ENCODE results near the gene SNTA1.
"Not testable (repeated sequence)": the region's sequence is repeated elsewhere in the genome, so short reads cannot be mapped to it uniquely, and the experiment has no call there.

Gene SNTA1

GRCh38 chr20:33465481-33466302 is 22.1 kb upstream of the SNTA1 start:
- no peak for DNase-seq

- not testable (repeated sequence) for DNase-seq
Measured at GRCh38 chr20:33464759-33465158, 21.2 kb upstream of the SNTA1 start.

GRCh38 chr20:33463332-33464101 is 20.0 kb upstream of the SNTA1 start:
- no peak for DNase-seq

- DNase-seq, result no peak
Measured at GRCh38 chr20:33460711-33461110, 17.1 kb upstream of the SNTA1 start.

- no peak for DNase-seq
Measured at GRCh38 chr20:33459599-33459998, 16.0 kb upstream of the SNTA1 start.

- peak; percentile 58 for DNase-seq
Measured at GRCh38 chr20:33456916-33457642, 13.5 kb upstream of the SNTA1 start.

- DNase-seq, result no peak
Measured at GRCh38 chr20:33450867-33451266, 7.3 kb upstream of the SNTA1 start.

- no peak for DNase-seq
Measured at GRCh38 chr20:33445881-33446625, 2.5 kb upstream of the SNTA1 start.

GRCh38 chr20:33444797-33445560 is 1.4 kb upstream of the SNTA1 start:
- DNase-seq, result no peak

- DNase-seq, result no peak
Measured at GRCh38 chr20:33443006-33443511, 504 bp downstream of the SNTA1 start.

GRCh38 chr20:33442136-33443005 is 1.2 kb downstream of the SNTA1 start:
- DNase-seq, result no peak

GRCh38 chr20:33441142-33441955 is 2.2 kb downstream of the SNTA1 start:
- DNase-seq, result no peak

- not testable (repeated sequence) for DNase-seq
Measured at GRCh38 chr20:33440562-33440961, 3.0 kb downstream of the SNTA1 start.

GRCh38 chr20:33438481-33438880 is 5.1 kb downstream of the SNTA1 start:
- DNase-seq, result no peak

GRCh38 chr20:33437141-33437911 is 6.2 kb downstream of the SNTA1 start:
- peak; percentile 72 for DNase-seq

GRCh38 chr20:33434434-33434833 is 9.1 kb downstream of the SNTA1 start:
- DNase-seq, result peak; percentile 45

- DNase-seq, result peak; percentile 24
Measured at GRCh38 chr20:33433465-33434234, 9.9 kb downstream of the SNTA1 start.

- no peak for DNase-seq
Measured at GRCh38 chr20:33431797-33432381, 11.7 kb downstream of the SNTA1 start.

Data from fibroblast of skin of right quadriceps (primary cell).